Tibial nerve (tissue), 3 donors: ENCODE measurements around the gene REPS2.

Source experiments
- CTCF ChIP-seq, 5 experiments: fragments of 200-600 bp in 3 of 5; fragments of 450-650 bp in 2 of 5; sonication (generic) in 3 of 5; IDR thresholded peaks; one replicate each; pipeline ENCODE4 v1.5.1; 2016 to 2019; ENCODE audit warnings: antibody characterized with exemption in 5 of 5, mild to moderate bottlenecking in 3 of 5, moderate library complexity in 2 of 5
- POLR2A ChIP-seq, 2 donors: fragments of 450-650 bp; IDR thresholded peaks; one replicate each; pipeline ENCODE4 v1.6.1; 2017; ENCODE audit warnings: antibody characterized with exemption in 2 of 2, mild to moderate bottlenecking in 2 of 2, moderate library complexity in 2 of 2

GRCh38 chrX:17023661-17024060 is 77.2 kb downstream of the REPS2 start:
- TF ChIP-seq CTCF (IDR thresholded peaks at IDR 0.05) (no peak), POLR2A (IDR thresholded peaks at IDR 0.05) (no peak)
